NCI-H748 (cell line): Measurements from ENCODE around the gene RAB11FIP4.
"Not testable (repeated sequence)": the region's sequence is repeated elsewhere in the genome, so short reads cannot be mapped to it uniquely, and the experiment has no call there.

ENCODE experiments used
- DNase-seq: peaks from one replicate; lab custom pipeline; 2025; ENCODE audit not compliant: unreplicated experiment; lab: John Stamatoyannopoulos, UW

The RAB11FIP4 gene

DNA sequence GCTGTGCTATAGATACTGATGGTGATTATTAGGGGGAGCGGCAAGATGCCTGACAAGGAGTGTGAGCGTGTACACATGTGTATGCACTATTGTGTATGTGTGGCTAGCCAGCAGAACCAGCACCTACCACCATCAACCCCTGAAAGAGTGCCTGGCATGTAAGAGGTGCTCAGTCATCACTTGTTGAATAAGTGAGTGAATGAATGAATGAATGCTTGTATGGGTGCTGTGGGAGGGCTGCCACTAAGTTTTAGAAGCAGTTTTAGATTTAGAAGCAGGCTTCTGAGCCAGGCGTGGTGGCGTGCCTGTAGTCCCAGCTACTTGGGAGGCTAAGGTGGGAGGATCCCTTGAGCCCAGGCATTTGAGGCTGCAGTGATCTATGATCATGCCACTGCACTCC, 37.0 kb downstream of the RAB11FIP4 start:
- no peak for DNase-seq

DNA sequence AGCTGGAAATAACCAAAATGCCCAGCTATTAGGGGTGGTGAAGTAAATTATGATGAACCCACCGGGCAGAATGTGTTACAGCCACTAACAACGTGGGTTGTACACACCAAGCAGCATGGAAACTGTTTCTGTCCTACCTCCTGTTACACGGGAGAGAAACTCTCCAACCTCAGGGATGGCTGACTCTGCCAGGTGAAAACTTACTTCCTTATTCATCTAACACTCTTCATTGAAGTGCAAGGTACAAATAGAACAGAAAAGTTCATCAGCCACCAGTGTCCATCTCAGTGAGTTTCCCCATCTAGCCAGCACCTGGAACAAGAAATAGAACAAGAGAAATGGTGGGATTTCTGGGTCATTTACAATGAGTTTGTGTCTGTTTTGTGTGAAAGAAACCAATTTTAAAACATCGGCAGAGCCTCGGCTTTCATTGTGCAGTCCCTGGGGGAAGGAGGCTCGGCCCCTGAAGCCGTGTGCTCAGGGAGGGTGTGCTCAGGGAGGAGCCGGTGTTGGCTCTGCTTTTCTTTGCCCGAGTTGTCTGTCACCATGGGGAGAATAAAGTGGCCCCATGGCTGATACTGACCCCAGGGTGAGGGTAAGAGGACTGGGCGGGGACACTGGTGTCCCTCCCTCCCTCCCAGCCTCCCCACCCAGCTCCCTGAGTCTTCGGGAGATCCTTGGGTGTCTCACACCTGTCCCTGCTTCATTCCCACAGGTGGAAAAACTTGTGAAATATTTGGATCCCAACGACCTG, 39.8 kb downstream of the RAB11FIP4 start:
- DNase-seq = no peak

DNA sequence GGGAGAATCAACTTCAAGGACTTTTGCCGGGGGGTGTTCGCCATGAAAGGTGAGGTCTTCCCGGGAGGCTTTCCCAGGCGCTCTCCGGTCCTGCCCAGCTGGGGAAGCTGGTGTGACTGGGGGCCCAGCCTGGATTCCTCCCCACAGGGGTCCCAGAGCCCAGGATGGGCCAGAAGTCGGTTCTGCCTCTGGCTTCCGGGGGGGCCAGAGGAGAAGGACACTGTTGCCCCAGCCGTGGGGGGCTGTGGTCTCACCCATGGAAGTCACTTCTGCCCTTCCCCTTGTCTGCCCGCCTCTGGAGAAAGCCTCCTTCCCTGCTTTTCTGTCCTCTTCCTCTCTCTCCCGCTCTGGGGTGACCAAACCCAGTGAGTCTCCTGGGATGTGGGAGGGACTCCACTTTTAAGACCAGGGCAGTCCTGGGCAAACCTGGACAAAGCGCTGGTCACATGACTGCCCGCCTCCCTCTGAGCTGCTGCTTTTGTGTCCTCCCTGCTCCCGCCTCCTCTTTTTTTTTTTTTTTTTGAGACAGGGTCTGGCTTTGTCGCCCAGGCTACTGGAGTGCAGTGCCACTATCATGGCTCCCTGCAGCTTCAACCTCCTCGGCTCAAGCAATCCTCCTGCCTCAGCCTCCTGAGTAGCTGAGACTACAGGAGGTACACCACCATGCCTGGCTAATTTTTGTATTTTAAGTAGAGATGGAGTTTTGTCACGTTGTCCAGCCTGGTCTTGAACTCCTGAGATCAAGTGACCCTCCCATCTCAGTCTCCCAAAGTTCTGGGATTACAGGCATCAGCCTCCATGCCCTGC, 40.6 kb downstream of the RAB11FIP4 start:
- peak; percentile 35 for DNase-seq

DNA sequence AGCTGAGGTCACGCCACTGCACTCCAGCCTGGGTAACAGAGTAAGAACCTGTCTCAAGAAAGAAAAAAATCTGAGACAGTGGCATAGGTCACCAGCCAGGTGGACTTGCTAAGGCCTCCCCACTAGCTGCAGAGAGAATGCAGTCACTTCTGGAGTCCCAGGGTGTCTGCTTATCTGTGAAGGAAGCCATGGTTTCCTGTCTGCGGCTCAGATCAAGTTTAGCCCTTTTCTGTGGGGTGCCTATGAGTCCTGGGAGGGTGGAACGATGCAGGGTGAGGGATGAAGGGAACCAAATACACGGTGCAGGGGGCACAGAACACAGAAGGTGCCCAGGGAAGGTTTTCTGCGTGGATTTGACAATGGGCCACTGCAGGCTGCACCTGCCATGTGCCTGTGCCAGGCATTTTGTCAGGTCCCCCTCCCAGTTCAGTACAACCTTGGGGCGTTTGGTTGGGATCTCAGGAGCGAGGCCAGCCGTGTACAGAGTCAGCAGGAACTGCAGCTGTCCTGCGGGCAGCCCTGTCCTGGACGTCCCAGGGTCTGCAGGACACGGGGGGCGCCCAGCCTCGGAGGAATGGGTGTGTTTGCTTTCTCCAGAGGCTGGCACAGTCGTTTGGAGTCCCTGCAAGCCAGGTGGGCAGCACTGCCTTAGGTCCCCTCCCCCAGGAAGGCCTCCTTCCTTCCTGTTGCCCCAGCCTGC, 41.8 kb downstream of the RAB11FIP4 start:
- no peak for DNase-seq

DNA sequence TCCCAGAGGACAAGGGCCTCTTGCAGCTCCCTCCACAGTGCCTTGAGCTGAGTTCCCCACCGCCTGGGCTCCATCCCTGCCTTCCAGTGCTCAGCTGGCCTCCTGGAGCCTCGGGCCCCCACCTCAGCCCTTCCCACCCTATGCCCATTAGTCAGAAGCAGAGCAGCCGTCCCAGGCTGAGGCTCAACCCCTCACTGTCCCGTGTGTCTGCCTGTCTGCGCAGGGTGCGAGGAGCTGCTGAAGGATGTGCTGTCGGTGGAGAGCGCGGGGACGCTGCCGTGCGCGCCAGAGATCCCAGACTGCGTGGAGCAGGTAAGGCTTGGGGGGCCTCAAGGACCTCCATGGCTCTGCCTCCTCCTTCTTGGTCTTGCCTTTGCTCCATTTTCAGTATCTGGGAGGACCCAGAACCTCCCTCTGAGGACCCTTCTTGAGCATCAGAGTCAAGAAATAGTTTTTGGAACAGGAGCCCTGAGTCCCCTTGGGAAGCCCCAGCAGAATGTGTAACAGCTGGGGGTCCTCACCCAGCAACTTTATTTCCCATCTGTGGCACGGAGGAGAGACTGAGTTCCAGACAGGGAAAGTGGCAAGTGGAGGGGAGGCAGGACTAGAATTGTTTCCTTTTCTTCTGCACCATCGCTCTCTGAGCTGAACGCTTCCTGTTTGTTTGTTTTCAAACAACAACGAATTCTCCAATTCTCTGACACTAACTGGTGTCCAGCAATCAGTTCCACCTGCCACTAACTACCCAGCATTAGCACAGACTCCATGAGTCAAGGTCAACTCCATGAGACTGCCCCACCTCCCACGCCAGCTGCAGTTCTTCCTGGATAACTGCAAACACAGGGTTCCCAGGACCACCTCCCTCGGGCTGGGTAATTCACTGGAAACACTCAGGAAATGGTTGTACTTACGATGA, 42.6 kb downstream of the RAB11FIP4 start:
- DNase-seq = no peak

DNA sequence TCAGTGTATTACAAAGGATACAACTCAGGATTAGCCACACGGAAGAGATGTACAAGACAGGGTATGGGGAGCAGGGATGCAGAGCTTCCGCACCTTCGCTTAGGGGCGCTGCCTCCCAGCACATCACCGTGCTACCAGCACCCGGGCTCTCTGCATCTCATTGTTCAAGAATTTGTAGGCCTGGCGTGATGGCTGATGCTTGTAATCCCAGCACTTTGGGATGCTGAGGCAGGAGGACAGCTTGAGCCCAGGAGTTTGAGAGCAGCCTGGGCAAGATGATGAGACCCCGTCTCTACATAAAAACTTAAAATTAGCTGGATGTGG, 43.2 kb downstream of the RAB11FIP4 start:
- DNase-seq = no peak

DNA sequence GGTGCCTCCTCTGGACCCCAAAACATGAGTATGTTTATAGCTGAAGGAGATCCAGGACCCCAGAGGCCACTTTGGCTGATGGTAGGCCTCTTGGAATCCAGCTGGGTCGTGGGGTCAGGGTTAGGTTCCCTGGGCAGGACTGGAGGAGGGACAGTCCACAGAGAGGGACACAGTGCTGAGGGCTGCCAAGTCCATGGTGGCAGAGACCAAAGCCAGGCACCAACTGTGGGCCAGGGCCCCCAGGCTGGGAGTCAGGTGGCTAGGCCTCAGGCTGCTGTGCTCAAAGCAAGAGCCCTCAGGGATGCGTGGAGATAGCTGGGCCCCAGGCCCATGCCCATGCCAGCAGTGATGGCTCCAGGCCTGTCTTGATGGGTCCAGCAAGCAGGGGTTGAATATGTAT, 44.1 kb downstream of the RAB11FIP4 start:
- DNase-seq = no peak

DNA sequence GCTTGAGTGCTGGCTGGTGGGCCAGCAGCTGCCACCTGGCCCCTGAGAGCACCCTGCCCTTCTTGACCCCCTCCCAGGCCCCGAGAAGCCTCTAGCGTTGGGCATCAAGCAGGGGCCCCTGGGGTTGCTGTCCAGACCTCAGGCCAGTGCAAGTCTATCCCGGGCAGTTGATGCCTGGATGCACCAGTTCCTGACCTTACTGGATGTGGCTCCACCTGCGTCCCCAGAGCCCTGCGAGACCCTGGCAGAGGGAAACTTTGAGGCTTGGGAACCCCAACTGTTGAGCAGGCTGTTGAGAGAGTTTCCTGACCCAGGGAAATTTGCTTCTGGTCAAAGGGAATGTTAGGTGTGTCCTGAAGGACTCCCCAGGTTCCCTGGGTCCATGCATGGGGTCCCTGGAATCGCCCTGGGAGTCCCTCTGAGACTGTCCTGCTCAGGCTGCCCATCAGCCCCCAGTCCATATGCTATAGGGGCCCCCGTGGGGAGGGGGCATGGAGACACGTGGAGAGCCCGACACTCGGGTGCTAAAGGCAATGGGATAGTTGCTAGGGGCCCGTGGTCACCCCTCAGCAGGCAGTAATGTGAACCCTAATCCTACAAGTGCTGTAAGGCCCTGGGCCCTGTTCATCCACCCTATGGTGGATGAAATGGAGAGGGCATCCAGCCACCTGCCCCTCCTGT, 46.4 kb downstream of the RAB11FIP4 start:
- no peak for DNase-seq

DNA sequence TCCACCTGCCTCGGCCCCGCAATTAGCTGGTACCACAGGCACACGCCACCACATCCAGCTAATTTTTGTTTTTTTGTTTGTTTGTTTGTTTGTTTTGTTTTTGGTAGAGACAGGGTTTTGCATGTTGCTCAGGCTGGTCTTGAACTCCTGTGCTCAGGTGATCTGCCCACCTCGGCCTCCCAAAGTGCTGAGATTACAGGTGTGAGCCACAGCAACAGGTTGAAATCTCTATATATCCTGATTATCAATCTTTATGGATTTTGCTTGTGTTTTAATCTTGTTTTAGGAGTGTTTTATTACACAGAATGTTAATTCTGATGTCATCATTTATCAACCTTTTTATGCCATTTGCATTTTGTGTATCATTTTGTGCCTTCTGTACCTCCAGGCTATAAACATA, 48.2 kb downstream of the RAB11FIP4 start:
- DNase-seq = no peak

DNA sequence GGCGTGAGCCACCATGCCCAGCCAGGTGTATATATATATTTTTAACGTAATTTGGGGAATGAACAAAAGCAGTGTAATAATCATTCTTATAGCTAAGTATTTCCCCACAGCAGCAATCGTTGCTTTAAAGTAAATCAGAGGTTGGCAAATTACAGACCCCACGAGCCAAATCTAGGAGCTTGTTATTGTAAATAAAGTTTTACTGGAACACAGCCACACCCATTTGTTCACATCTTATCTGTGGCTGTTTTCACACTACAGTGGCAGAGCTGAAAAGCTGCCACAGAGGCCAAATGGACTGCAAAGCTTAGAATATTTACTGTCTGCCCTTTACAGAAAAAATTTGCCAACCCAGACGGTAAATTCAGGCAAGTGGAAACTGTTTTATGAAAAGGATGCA, 50.8 kb downstream of the RAB11FIP4 start:
- DNase-seq = no peak

DNA sequence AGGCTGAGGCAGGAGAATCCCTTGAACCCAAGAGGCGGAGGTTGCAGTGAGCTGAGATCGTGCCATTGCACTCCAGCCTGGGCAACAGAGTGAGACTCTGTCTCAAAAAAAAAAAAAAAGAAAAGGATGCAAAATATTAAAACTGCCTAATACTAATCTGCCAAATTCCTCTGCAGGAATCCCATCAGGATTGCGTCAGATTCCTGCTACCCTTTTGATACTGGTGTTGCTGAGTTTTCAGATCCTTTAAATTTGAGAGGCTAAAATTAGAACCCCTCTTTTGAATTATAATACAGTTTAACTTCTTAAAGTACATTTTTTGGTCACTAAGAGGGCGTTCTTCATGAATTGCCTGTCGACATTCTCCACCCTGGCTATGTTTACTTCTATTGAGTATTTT, 51.4 kb downstream of the RAB11FIP4 start:
- DNase-seq = not testable (repeated sequence)

DNA sequence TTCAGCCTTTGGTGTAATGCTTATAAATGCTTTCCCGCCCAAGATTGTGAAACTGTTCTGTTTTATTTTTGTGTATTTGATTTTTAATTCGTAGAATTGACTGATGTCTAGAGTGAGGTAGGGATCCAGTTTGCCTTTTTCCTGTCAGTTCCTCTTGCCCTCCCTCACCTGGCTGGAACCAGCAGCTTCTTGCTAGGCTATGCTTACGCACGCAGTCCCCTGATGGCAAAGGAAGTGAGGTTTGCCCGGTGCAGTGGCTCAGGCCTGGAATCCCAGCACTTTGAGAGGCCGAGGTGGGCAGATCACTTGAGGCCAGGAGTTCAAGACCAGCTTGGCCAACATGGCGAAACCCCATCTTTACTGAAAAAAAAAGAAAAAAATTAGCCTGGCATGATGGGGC, 51.9 kb downstream of the RAB11FIP4 start:
- no peak for DNase-seq

DNA sequence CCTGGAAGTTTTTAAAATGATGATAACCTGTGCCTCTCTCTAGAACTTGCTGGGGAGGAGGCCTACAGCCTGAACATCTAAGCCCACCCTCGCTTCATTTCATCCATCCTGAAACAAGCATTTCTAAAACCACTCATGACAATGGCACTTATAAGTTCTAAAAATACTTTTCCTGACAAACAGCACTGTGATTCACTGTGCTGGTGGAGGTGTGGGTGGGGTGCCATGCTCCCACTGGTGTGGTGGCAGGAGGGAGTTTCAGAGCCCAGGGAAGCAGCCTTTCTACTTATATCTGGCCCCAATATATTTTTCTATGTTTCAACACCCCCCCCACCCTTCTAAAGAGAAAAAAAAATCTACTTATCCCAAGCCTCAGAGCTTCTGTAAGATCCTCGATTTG, 52.6 kb downstream of the RAB11FIP4 start:
- no peak for DNase-seq

DNA sequence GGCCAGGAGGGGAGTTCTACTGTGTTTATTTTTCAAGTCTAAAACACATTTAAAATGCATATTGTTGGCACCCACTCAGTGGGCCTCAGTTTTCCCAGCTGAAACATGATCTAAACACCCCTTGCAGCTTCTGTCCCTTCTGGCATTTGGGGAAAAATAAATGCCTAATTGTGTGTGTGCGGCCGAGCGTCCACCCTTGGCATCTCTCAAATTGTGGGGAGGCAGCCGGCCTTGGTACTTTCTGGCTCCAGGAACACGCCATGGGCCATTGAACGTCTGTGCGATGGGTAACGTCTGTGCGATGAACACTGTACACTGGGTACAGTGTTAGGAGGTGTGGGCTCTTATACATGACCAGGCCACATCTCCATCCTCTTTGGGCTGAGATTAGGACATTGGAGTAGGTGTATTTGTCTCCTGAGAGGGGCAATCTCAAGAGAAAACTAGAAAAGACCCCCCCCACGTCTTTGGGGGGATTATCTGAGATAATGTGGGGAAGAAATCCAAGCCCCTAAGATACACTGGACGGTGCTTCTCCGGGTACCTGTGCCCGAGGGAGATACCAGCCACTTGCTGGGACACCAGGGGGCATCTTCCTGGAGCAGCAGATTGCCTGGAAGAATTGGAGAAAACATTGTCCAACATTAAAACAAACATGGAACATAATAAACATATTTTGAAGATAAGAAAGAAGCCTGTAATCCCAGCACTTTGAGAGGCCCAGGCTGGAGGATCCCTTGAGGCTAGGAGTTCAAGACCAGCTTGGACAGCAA, 54.9 kb downstream of the RAB11FIP4 start:
- DNase-seq = no peak

DNA sequence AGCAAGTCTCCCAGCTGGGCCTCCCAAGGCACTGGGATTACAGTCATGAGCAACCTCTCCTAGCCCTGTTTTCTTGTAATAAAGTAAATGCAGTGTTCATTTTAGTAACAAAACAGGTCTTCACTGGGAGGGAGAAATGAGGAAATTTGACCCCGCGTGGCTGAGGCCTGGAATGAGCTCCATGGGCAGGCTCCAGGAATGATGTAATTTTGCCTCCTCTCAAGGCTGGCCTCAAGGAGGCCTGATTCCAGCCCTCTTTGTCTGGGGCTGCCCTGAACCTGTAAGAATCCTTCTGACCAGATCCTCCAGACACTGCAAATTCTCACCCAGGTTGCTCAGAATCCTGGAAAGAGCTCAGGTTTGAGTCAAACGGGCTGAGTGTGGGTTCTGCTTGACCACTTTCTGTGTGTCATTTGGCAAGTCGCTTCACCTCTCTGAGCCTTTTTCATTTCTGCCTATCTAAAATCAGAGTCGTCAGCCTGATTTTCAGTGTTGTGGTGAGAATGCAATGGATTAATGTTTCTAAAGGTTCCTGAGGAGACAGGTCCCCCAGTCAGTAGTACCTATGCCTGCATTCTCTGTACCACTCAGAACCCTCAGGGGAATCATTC, 57.1 kb downstream of the RAB11FIP4 start:
- DNase-seq = no peak

DNA sequence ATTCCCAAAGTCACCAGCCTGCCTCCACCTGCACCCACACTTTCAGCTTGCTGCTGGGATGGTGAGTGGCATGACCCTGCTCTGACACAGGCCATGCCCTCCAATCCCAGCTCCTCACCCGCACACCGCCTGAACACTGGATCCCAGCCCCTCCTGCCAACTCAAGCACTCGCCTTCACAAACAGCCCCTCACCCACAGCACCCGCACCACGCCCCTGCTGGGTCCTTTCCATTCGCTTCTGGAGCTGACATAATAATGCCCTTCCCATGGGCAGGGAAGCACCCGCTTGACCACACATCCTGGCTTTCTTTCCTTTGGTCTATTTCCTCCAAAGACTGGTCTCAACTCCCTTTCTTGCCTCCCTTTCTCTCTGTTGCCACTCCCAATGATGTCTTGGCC, 57.6 kb downstream of the RAB11FIP4 start:
- no peak for DNase-seq

DNA sequence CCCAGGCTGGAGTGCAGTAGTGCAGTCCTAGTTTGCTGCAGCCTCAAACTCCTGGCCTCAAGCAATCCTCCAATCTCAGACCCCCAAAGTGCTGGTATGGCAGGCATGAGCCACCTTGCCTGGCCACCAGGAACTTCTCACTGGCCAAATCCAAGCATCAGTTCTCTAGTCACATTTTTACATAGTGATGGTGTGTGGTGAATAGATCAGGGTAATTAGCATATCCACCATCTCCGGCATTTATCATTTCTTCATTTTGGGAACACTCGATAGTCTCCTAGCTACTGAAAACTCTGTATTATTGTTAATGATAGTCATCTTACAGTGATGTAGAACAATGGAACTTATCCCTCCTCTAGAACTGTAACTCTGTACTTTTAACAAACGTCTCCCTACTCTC, 58.3 kb downstream of the RAB11FIP4 start:
- no peak for DNase-seq

DNA sequence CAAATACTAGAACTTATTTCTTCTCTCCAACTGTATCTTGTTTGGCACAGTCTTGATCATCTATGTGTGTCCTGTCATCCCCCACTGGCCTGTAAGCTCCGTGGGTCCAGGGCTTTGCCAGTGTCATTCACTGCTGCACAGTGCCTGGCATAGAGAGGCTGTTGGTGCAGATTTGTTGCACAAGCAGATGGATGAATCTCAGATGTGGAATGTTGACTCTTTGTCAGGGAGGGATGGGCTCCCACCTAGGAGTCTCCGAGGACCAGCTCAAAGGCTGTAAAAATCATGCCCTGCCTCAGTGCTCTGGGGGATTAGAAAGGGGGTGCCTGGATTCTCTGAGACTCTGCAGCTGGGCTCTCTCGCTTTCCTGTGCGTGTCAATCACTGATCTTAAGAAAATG, 60.6 kb downstream of the RAB11FIP4 start:
- DNase-seq = no peak

DNA sequence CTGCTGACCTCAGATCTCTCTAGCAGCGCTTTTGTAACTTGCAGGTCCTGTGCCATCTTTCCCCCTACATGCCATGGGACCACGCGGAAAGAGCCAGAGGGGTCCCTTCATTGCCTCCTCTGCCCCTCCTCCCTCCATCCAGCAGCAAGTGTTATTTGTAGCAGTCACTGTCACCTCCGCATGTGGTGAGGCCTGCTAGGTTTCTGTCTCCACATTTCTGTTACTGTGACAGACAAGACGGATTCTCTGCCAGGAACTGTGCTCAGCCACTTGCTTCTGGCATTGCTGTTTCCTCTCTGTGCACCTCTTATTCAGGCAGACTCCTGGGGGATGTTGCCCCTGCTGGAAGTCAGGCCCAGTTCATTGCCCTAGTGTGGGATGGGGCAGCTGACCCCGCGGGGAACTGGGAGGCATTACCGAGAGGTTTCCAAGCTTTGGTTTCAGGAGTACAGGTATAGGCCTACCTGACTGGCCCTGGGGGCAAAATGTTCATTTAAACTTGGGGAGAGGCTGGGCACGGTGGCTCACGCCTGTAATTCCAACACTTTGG, 61.2 kb downstream of the RAB11FIP4 start:
- no peak for DNase-seq
